HG02981 (cell line): ENCODE results near the gene ALG11.
A peak's percentile ranks its signal among the peaks of the same experiment; 100 is the strongest.

Source experiments
- ATAC-seq: cut with Tn5 transposase; IDR thresholded peaks from one replicate; pipeline ENCODE4 v1.9.1; 2021; ENCODE audit warnings: mild to moderate bottlenecking, moderate library complexity; ENCODE audit not compliant: unreplicated experiment

The ALG11 gene

DNA sequence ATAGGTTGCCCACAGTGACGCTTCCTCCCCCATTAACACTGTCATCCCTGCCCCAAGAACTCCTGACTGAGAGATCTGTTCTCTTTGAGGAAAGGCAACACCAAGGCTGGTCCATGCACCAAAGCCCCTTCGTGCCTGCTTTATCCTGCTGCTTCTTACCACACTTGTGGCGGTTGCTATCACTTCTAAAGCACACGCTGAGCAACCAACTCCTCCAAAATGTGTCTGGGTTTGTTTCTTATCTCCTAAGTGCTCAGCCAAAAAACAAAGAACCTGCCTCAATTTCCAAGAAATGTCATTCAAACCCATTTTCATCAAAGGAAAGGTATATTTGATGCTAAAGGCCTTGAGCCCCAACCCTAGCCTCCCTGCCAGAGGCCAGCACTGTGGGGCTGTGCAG lies 15.6 kb upstream of the ALG11 start:
- no peak for ATAC-seq

DNA sequence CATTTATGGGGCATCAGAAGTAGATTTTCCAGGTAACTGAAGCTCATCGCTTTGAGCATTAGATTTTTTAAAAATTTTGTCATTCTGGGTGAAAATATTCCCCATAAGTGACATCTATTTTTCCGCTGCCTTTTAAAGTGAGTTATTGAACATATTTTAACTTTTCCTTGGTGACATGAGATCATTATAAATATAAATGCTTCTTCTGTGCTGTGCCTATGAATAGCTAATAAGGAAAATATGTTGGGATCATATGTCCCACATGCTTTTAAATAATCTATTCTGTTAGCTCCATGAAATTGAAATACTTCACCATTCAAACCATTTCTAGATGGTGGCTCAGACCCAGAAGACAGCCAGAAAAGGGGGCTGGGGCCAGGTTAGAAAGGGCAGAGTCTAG lies 15.0 kb upstream of the ALG11 start:
- ATAC-seq, result no peak

DNA sequence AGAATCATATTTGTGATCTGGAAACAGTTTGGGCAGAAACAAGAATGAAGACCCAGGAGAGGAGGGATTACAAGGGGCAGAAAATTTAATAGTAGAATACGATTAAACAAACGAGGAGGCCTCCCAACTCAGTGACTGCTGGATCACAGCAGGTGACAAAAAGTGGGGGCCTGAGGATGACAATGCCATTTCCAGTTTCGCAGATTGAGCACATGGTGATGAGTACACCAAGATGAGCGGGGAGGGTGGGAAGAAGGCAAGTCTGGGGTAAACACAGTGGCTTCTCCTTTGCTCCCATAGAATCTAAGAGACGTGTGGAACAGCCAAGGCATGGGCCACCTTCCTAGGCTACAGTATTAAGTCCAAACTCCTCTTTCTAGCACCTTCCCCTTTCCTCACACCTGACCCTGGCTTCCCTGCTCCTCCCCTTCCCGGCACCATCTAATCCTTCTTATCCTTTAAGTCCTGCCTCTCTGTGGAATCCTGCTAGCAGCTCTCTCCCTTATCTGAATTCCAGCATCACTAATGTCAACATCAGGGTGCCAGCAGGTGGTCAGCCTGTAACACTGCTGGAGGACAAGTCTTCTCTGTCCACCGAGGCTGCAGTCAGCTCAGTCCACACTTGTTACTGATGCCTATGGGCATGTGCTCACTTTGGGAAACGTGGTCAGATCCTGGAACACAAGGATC lies 14.4 kb upstream of the ALG11 start:
- no peak for ATAC-seq

DNA sequence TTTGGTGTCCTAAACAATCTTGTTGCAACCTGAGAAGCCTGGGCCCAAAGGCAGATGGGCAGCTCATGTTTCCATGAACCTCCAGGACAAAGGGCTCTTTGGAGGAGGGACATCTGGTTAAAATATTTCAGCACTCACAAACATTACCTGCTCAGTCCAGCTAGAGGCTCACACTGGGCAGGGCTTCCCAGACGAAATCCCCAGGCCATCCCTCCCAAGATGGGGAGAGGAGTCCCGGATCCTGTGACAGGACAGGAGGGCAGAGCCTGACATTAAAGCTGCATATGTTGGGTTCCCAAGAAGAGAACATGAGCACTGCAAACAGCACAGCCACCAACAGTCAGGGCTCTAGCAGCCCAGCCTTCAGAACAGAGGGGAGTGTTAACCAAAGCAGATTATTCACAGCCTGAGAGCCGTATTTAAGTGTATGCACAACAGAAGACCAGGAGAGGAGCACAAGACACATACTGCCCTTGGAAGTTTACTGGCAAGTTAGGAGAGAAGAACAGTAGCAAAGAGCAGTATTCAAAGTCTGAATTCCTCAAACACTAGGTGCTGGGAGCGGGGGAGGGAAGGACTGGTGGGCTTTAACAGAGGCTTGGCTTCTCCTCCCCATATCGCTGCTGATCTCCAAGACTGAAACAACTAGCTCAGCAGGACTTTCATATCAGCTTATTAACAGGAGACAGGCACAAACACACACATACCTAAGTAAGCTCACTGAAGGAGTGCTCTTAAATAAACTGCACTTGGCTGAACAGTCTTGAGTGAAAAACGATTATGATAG lies 13.3 kb upstream of the ALG11 start:
- no peak for ATAC-seq

DNA sequence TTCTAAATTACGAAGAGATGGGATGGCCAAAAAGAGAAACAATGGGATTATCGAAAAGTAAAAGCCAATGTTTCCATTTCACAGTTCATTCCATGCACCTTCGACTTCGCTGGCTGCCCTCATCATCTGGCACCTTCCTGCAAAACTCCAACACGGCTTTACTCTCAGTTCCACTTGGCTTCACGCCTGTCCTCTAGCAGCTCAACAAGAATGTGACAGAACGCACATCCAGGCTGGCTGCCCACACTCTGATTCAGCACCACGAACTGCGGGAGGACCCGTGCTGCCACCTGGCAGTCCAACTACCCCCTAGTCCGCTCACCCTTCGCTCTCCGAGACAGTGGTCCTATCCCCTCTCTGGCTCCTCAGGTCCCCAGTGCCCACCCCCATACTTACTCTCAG lies 12.7 kb upstream of the ALG11 start:
- ATAC-seq, result no peak

DNA sequence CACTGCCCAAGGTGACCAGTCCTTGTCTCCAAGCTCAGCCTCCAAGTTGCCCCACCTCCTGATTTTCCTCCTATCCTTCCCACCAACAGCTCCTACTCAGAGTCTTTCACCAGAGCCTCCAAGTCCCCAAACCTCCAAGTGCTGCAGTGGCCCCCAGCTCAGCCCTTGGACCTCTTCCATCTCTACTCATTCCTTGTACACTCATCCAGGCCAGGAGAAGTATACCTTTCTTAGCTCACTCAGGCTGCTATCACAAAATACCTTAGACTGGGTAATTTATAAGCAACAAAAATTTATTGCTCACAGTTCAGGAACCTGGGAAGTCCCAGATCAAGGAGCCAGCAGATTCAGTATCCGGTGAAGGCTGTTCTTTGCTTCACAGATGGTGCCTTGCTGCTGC lies 12.3 kb upstream of the ALG11 start:
- ATAC-seq, result no peak

DNA sequence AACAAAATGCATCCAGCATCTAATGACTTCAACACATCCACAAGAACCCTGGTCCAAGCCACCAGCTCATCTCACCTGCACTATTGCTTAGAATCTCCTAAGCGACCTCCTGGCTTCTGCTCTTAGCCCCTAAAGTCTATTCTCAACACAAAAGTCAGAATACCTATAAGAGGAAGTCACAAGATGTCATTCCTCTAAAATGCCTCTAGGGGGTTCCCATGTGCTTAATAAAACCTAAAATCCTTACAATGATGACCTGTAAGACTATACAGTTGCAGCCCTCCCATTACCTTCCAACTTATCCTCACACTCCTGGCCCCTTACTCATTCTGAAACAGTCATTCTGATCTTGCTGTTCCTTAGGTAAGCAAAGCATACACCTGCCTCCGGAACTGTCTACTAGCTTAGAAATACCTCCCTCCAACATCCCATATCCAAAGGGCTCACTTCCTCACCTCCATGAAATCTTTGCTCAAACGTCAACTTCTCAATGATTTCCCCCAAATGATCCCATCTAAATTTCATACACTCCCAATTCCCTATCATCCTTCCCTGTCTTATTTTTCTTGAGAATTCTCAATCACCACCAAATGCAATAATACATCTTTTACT lies 11.0 kb upstream of the ALG11 start:
- peak; percentile 87 for ATAC-seq

DNA sequence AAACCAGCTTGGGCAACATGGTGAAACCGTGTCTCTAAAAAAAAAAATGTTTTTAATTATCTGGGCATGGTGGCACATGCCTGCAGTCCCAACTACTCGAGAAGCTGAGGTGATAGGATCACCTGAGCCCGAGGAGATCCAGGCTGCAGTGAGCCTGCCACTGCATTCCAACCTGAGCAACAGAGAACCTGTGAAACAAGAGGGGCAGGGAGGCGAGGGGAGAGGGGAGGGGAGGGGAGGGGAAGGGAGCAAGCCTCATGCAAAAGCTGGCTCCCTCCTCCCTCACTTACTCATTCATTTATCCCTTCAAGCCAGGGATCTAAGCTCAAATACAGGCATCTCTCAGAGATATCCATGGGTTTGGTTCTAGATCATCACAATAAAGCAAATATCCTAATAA lies 9.8 kb upstream of the ALG11 start:
- ATAC-seq, result no peak

DNA sequence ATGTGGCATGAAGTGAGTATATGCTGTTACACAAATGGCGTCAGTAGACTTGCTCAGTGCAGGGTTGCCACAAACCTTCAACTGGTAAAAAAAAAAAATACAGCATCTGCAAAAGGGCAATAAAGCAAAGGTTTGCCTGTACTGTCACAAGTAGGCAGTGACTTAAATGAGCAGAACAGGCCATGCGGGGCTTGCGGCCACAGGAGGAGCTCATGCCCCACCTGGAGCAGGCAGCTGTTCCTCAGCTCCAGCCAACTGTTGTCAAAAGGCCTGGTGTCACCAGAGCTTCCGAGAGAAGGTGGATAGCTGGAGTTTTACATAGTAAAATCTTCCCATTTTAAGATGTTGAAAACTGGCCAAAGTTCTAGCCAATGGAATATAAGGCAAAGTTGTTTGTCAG lies 8.7 kb upstream of the ALG11 start:
- no peak for ATAC-seq

DNA sequence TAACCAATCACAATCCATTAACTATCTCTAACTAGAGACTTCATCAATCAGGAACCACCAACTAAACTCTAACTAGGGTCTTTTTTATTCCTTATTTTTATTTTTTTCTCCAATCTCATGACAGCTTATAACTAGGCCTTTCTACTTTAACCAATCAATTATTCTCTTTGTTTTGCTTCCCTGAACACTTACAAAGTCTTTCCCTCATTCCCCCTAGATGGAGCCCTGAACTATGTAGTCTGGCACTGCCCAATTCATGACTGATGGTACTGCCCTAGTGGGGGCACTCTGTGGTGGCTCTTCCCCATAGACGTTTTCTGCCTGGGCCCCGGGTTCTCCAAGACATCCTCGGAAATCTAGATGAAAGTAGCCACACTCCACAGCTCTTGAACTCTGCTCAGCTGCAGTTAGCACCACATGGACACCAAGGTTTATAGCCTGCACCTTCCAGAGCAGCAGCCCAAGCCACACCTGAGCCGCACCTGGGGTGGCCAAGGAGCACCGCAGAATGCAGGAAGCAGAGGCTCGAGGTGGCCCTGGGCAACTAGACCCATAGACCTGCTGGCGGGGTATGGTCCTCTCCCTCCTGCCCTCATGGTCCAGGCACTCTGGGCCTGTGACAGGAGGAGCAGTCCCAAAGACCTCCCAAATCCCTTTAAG lies 7.6 kb upstream of the ALG11 start:
- no peak for ATAC-seq

DNA sequence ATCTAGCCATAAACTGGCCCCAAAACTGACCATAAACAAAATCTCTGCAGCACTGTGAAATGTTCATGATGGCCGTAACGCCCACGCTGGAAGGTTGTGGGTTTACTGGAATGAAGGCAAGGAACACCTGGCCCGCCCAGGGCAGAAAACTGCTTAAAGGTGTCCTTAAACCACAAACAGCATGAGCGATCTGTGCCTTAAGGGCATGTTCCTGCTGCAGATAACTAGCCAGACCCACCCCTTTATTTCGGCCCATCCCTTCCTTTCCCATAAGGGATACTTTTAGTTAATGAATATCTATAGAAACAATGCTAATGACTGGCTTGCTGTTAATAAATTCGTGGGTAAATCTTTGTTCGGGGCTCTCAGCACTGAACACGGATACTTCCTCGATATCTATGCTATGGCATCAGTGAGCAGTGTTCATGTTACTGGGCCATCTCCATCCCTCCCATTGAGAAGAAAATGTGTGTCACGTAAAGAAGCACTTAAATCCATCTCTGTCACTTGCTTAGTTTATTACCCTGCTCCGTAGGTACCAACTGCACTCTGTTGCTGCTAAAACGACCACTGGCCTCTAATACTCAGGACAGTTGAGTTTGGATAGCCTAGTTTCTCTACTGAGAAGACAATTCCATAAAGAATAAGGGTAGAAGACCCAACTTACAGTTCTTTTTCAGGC lies 6.2 kb upstream of the ALG11 start:
- ATAC-seq, result no peak

DNA sequence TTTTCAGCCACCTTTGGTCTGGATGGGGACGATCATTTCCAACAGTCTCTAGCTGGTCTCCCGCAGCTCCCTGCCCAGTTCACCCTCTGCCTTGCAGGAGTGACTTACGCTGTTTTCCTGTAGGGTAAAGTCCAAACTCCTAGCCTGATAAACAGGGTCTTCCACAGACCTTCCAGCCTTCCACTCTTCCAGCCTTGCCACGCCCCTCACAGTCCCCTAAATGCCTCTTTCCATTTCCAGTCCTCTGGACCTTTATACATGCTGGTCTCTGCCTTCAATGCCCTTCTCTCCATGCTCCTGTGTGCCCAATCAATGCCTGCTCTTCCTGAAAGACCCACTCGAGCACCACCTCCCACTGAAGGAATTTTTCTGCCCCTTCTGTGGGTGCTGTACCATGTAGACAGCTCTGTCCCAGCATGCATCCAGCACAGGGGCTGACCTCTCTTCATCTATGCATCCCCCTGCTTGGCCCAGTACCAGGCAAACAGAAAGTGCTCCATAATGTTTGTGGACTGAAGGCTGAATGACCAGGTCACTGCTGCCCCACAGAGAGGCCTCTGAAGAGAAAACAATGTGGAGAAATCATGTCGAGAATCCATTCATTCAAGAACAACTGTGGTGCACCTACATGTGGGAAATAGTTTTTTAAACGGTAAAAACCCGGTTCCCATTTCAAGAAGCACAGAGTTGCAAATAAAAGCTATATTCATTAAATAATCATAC lies 5.5 kb upstream of the ALG11 start:
- no peak for ATAC-seq

DNA sequence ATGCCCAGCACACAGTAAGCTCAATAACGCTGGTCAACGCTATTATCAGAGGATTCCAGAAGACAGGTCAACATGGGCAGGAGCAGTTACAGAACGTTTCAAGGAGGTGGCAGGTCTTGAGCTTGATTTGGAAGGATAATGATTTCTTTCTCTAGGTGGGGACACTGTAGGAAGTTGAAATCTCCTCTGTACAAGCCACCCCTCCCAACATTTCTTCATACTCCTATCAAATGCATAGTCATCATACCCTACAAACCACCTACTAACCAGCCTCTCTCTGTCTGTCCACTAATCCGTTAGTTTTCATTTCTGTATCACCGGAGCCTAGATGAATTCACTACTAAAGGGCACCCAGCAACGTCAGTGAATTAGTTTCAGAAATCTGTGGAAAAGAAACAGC lies 2.3 kb upstream of the ALG11 start:
- ATAC-seq, result no peak

DNA sequence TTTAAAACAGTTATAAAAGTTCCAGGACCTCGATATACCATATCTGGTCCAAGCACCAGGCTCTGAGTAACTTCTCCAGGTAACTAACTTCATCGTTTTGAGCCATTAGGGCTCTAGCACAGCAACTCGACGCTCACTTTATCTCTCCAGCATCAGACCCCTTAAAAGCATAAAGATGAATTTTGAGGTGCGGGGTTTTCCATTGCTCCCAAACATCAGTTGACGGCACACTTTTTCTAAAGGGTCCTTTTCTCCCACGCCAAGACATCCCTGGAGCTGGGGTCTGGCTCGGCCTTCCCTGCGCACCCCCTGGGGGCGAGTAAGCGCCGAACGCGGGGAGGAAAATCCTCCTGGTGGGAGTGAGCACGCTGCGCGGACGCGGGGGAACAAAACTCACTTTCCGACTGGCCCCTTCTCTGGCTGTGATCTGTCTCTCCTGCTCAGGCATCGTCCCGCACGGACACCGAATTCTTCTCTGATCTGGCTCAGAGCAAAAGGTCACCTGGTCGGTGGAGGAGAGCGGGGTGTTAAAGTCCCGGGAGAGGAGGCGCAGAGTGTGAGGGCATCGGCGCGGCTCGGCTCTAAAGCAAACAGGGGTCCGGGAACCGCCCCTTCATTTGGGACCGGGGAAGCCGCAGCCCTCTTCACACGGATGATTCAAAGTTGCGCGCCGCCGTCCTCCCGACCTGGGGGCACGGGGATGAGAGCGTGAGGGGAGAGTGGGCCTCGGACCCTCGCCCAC lies 1.1 kb upstream of the ALG11 start, which contains the start of gene ATP7B:
Gene ATP7B, minus strand, starts transcription at position 561 of the 742 bp plus-strand sequence. Its CDS starts 113 bp downstream, at position 448.
- ATAC-seq, result no peak

DNA sequence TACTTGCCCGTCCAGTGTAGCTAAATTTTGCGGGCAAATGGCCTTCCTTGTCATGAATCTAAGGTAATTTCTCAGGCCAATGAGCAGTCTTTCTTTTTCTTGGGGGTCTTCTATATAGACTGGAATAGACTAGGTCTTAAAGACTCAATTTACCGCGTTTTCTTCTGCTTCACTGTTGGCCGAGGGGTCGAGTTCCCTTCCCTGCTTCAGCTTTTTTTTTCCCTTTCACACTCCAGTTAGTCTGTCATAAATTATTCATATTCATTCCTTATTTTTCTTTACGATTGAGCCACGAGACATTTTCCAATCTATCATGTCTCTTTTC lies 276 bp downstream of the ALG11 start:
- ATAC-seq, result no peak

DNA sequence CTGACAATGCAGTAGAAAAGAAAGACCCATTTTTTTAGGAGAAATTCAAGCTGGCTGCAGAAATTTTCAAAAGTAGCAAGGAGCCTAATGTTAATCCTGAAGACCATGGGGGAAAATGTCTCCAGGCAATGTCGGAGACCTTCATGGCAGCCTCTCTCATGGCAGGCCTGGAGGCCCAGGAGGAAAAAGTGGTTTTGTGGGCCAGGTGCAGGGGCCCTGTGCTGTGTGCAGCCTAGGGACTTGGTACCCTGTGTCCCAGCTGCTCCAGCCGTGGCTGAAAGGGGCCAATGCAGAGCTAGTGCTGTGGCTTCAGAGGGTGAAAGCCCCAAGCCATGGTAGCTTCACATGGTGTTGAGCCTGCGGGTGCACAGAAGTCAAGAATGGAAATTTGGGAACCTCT lies 4.1 kb downstream of the ALG11 start:
- no peak for ATAC-seq

DNA sequence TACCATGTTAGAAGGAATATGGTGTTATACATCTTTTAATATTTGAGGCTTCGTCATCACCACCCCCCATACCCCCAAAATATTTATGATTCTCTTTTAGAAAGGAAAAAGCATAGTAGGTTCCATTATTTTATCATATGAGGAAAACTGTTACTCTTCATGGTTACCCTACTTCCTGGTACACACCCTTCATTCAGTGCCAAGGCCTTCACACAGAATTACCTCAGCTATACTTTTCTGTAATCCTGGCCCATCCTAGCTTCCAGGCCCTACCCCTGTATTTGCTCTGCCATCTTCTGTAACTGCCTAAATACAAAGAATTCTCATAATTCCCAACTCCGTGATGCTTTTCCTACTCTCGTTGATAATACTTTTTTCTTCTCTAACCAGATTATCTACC lies 8.0 kb downstream of the ALG11 start:
- ATAC-seq, result no peak

DNA sequence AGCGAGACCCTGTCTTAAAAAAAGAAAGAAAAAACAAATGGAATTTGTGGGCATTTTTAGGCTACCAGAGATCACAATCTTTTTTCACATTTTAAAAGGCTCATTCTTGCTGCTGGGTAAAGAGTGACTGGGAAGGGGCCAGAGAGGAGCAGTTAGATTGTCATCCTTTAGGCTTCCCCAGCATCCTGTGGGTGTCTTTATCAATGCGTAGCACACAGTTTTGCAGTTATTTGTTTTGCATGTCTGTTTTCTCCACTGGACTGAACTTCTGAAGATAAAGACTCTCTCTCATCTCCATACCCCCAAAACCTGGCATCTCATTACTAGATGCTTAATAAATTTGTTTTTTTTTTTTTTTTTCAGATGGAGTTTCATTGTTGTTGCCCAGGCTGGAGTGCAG lies 10.2 kb downstream of the ALG11 start:
- ATAC-seq, result no peak

DNA sequence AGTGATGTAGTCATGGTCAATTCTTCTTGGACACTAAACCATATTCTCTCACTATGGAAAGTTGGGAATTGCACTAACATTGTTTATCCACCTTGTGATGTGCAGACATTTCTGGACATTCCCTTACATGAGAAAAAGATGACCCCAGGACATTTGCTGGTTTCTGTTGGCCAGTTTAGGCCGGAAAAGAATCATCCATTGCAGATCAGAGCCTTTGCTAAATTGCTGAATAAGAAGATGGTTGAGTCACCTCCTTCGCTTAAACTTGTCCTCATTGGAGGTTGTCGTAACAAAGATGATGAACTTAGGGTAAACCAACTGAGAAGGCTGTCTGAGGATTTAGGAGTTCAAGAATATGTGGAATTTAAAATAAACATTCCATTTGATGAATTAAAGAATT lies 12.3 kb downstream of the ALG11 start, which contains the start of gene UTP14C:
Gene UTP14C, plus strand, starts transcription at position 211 of the 400 bp plus-strand sequence. CDS start 4,114 bp downstream, outside the sequence.
- no peak for ATAC-seq
